ELF-1 (cell line): ENCODE results near the gene CXCL9.
"Not testable (repeated sequence)": the region's sequence is repeated elsewhere in the genome, so short reads cannot be mapped to it uniquely, and the experiment has no call there.

Experiments
- DNase-seq: peaks from one replicate; pipeline ENCODE4 v3.0.0-alpha.2; 2016; ENCODE audit warnings: low read depth, low spot score

Gene CXCL9

GRCh38 chr4:75958546-75958945, 48.8 kb downstream of the CXCL9 start:
- not testable (repeated sequence) for DNase-seq

DNA sequence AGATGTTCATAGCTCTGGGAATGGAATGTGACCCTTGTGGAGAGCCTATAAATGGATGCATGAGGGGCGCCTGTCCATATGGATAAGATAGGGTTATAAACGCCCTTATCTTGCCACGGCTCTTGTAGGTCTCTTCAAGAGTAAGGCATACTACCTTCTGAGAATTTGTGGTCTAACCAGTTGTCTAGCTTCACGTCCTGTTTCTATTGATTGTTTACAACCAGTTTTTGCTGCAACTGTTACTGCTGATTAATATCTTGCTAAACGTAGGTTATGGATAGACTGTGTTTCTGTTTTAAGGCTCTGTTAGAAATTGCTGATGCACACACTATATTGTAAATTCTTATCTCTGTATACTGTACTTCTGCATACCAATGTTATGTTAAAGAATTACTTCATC, 52.5 kb downstream of the CXCL9 start:
- not testable (repeated sequence) for DNase-seq

- DNase-seq, result no peak
Measured at GRCh38 chr4:75953509-75953908, 53.8 kb downstream of the CXCL9 start.
